ENCODE results near the gene MRPL14. TPM values are rescaled to one million over a fixed set of nuclear protein-coding genes. Genes with fewer than 3 reads are reported as not detected.

MRPL14 gene
- total and polyA plus RNA-seq, 9 of the 15 experiments (the other 6 are each of a cell fraction or from before 2014, with no cell fraction given), result 126 to 424 (median 165) TPM

GRCh38 chr6:44169154-44169553, 41.9 kb upstream of the MRPL14 start:
- CTCF ChIA-PET (ENCODE audit: low intra/inter-chr PET ratio), result no interaction called here
- Histone ChIP-seq H2AFZ (ENCODE audit: low read depth, low read length) (no peak overlapping the region), H3K79me2 (ENCODE audit: control insufficient read depth, insufficient read depth, low read length) (no peaks in the 10 kb centered on the region), H3K9me3 (replicated peaks; ENCODE audit: control insufficient read depth, insufficient read depth, low read depth, low read length) (no peaks in the 10 kb centered on the region), H4K20me1 (replicated peaks; ENCODE audit: control insufficient read depth, insufficient read depth, low read length) (no peaks in the 10 kb centered on the region), H3K27me3 (ENCODE audit: control insufficient read depth in 2 of 2, insufficient read depth in 2 of 2, low read length in 2 of 2) (peaks cover 0 to 7% of the 10 kb centered on the region in 2 experiments; a peak in 3 of 5 replicates), H3K4me3 (no peak overlapping the region), H3K4me1 (replicated peaks in 1 of 2; ENCODE audit: control insufficient read depth in 2 of 2, insufficient read depth in 2 of 2, low read length in 2 of 2) (peaks cover 7 to 23% of the 10 kb centered on the region in 2 experiments; a peak in 4 of 5 replicates), H3K4me2 (ENCODE audit: insufficient read depth, low read length) (no peak overlapping the region), H3K36me3 (ENCODE audit: control insufficient read depth, insufficient read depth, low read length) (no peaks in the 10 kb centered on the region), H3K9ac (ENCODE audit: insufficient read depth in 1 of 2, low read depth in 2 of 2, low read length in 2 of 2) (peak overlapping the region in 1 of 2 experiments; percentile 70; a peak in 2 of 4 replicates), H3K27ac (ENCODE audit: extremely low read depth, low read depth, low read length) (no peak overlapping the region), H3K9me1 (ENCODE audit: control insufficient read depth, insufficient read depth, low read length) (no peaks in the 10 kb centered on the region)
- FAIRE-seq (no peak), DNase-seq (ENCODE audit: extremely low read depth in 1 of 4, low spot score in 3 of 4) (peak in 1 of 4 experiments; percentile 34), ATAC-seq (no peak)
- BruUV-seq (replicated peaks), result no TSS peak
- TF ChIP-seq NFIC (IDR thresholded peaks at IDR 0.05) (peak; percentile 34), FOXK2 (conservative IDR thresholded peaks at IDR 0.05 in 1 of 2, IDR thresholded peaks at IDR 0.05 in 1 of 2; ENCODE audit: low read depth in 2 of 2) (0 out of 4 replicates have a peak, but pooled peaks of 1 of the 2 experiments have one; percentile 34), FIP1L1 (IDR thresholded peaks at IDR 0.05; ENCODE audit: low read depth, low read length, poor library complexity, severe bottlenecking) (no peak)
- intact Hi-C loops (cut with micrococcal nuclease) (no loop called here), in situ Hi-C loops (cut with MboI) (no loop called here)
- POLR2A ChIA-PET, result interaction anchor here (0.6 to 2.8 kb wide), 10 partner anchors 10 to 513 kb away, joined by 3 to 32 read pairs (median 4); partner anchors contain the start of gene HSP90AB1
- WGBS (ENCODE audit: insufficient coverage, low coverage, missing lambda C conversion rate), result 18% methylated on average over 9 of the region's 9 CpGs

- in situ Hi-C loops (cut with MboI) (no loop called here), intact Hi-C loops (cut with micrococcal nuclease) (no loop called here)
- 29% methylated on average over 1 of the region's 1 CpG for WGBS (ENCODE audit: insufficient coverage, low coverage, missing lambda C conversion rate)
- Histone ChIP-seq H4K20me1 (replicated peaks; ENCODE audit: control insufficient read depth, insufficient read depth, low read length) (no peaks in the 10 kb centered on the region), H3K4me1 (replicated peaks in 1 of 2; ENCODE audit: control insufficient read depth in 2 of 2, insufficient read depth in 2 of 2, low read length in 2 of 2) (peaks cover 5 to 16% of the 10 kb centered on the region in 2 experiments; a peak in 4 of 5 replicates), H3K9ac (ENCODE audit: insufficient read depth in 1 of 2, low read depth in 2 of 2, low read length in 2 of 2) (no peak overlapping the region), H2AFZ (ENCODE audit: low read depth, low read length) (no peak overlapping the region), H3K4me3 (no peak overlapping the region), H3K27me3 (ENCODE audit: control insufficient read depth in 2 of 2, insufficient read depth in 2 of 2, low read length in 2 of 2) (peaks cover under 1 to 14% of the 10 kb centered on the region in 2 experiments; a peak in 3 of 5 replicates), H3K27ac (ENCODE audit: extremely low read depth, low read depth, low read length) (no peak overlapping the region), H3K4me2 (ENCODE audit: insufficient read depth, low read length) (no peak overlapping the region), H3K9me3 (replicated peaks; ENCODE audit: control insufficient read depth, insufficient read depth, low read depth, low read length) (no peaks in the 10 kb centered on the region), H3K36me3 (ENCODE audit: control insufficient read depth, insufficient read depth, low read length) (no peaks in the 10 kb centered on the region), H3K79me2 (ENCODE audit: control insufficient read depth, insufficient read depth, low read length) (no peaks in the 10 kb centered on the region), H3K9me1 (ENCODE audit: control insufficient read depth, insufficient read depth, low read length) (no peaks in the 10 kb centered on the region)
- no peak for FAIRE-seq
- POLR2A ChIA-PET, result interaction anchor here (0.6 to 2.8 kb wide), 3 partner anchors 8 to 79 kb away, joined by 3 to 32 read pairs (median 4); partner anchors contain the start of gene HSP90AB1
- no peak for DNase-seq (ENCODE audit: extremely low read depth in 1 of 4, low spot score in 3 of 4)
- CTCF ChIA-PET (ENCODE audit: low intra/inter-chr PET ratio), result interaction anchor here (0.9 kb wide), 1 partner anchor 12 kb away, joined by 3 read pairs; no protein-coding TSS in a partner anchor
- BruUV-seq (replicated peaks), result no TSS peak
- no peak for TF ChIP-seq CEBPZ (IDR thresholded peaks at IDR 0.05; ENCODE audit: borderline replicate concordance, low read depth, low read length)
- peak; percentile 63; the same call in 1 of the 2 replicates for TF ChIP-seq BCOR (IDR thresholded peaks at IDR 0.05)
- peak; percentile 91 for TF ChIP-seq ZNF121 (CRISPR knock-in tag; conservative IDR thresholded peaks at IDR 0.05)
- no peak for ATAC-seq
Observed at GRCh38 chr6:44167567-44167966, 40.3 kb upstream of the MRPL14 start.

Data from K562 (cell line).